Astrocyte of the cerebellum (primary cell): ENCODE data around the gene SRGAP3.

Experiments
- DNase-seq: peaks from one replicate; pipeline ENCODE4 v3.0.0-alpha.2; 2011; ENCODE audit warnings: low read depth
- H3K4me3 ChIP-seq: 2 replicates; pipeline ENCODE4 v1.5.1; 2011; ENCODE audit warnings: mild to moderate bottlenecking, low read depth, low read length, moderate library complexity
- CTCF ChIP-seq: IDR thresholded peaks from 2 replicates; pipeline ENCODE4 v1.5.1; 2012; ENCODE audit warnings: low read length, low read depth, moderate library complexity, mild to moderate bottlenecking; ENCODE audit errors: missing control alignments
- in situ Hi-C: cut with HindIII; loops from 2 replicates; pipeline ENCODE4 v1.10.0; 2017; ENCODE audit warnings: low sequenced_read_pairs

SRGAP3 gene

GRCh38 chr3:8976540-8977182 lies 272.8 kb downstream of the SRGAP3 start:
- no peak overlapping the region for H3K4me3 ChIP-seq
- DNase-seq, result no peak
- in situ Hi-C loops, result loop anchor here (5.0 kb wide), 1 partner anchor 326 kb away; no protein-coding TSS in a partner anchor
- no peak for TF ChIP-seq CTCF

- in situ Hi-C loops, result loop anchor here (5.0 kb wide), 1 partner anchor 327 kb away; no protein-coding TSS in a partner anchor
- no peak for TF ChIP-seq CTCF
- no peak for DNase-seq
- H3K4me3 ChIP-seq, result no peak overlapping the region
Observed at GRCh38 chr3:8975081-8976020, 274.1 kb downstream of the SRGAP3 start.

- in situ Hi-C loops, result no loop called here
- no peak for DNase-seq
- no peak for TF ChIP-seq CTCF
- no peak overlapping the region for H3K4me3 ChIP-seq
Observed at GRCh38 chr3:8974458-8974857, 275.0 kb downstream of the SRGAP3 start.

GRCh38 chr3:8972639-8973038 lies 276.8 kb downstream of the SRGAP3 start:
- TF ChIP-seq CTCF, result no peak
- in situ Hi-C loops, result no loop called here
- H3K4me3 ChIP-seq, result no peak overlapping the region
- DNase-seq, result no peak

- no peak overlapping the region for H3K4me3 ChIP-seq
- peak; percentile 48 for DNase-seq
- in situ Hi-C loops, result no loop called here
- TF ChIP-seq CTCF, result peak; percentile 97
Observed at GRCh38 chr3:8970971-8971589, 278.4 kb downstream of the SRGAP3 start.

- in situ Hi-C loops, result no loop called here
- TF ChIP-seq CTCF, result no peak
- no peak for DNase-seq
- no peak overlapping the region for H3K4me3 ChIP-seq
Observed at GRCh38 chr3:8969241-8969640, 280.2 kb downstream of the SRGAP3 start.
